ENCODE data around the gene MYEOV.

MYEOV gene

DNA sequence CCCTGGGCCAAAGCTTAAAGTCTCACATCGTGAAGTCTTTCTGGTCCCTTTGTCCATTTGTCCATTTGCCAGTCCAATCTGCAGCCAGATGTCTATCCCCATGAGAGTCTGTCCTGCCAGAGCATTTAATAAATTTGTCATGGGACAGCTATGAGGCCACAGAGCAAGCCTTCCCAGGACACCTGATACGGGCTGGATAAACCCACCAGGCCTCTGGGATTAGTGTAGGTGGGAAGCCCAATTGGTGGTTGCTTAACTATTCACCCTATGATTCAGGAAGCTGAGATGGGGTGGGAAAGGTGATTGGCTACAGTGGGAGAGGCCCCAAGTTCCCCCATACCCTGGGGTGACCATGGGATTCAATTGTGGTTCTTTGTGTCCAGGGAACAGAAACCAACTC lies 39.9 kb downstream of the MYEOV start:
- TF ChIP-seq, protein P1, sequence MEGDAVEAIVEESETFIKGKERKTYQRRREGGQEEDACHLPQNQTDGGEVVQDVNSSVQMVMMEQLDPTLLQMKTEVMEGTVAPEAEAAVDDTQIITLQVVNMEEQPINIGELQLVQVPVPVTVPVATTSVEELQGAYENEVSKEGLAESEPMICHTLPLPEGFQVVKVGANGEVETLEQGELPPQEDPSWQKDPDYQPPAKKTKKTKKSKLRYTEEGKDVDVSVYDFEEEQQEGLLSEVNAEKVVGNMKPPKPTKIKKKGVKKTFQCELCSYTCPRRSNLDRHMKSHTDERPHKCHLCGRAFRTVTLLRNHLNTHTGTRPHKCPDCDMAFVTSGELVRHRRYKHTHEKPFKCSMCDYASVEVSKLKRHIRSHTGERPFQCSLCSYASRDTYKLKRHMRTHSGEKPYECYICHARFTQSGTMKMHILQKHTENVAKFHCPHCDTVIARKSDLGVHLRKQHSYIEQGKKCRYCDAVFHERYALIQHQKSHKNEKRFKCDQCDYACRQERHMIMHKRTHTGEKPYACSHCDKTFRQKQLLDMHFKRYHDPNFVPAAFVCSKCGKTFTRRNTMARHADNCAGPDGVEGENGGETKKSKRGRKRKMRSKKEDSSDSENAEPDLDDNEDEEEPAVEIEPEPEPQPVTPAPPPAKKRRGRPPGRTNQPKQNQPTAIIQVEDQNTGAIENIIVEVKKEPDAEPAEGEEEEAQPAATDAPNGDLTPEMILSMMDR (IDR thresholded peaks at IDR 0.05; ENCODE audit: borderline replicate concordance, insufficient read depth, low read depth, low read length): no peak
- H3K4me3 ChIP-seq (ENCODE audit: low read depth, low read length): no peak overlapping the region

DNA sequence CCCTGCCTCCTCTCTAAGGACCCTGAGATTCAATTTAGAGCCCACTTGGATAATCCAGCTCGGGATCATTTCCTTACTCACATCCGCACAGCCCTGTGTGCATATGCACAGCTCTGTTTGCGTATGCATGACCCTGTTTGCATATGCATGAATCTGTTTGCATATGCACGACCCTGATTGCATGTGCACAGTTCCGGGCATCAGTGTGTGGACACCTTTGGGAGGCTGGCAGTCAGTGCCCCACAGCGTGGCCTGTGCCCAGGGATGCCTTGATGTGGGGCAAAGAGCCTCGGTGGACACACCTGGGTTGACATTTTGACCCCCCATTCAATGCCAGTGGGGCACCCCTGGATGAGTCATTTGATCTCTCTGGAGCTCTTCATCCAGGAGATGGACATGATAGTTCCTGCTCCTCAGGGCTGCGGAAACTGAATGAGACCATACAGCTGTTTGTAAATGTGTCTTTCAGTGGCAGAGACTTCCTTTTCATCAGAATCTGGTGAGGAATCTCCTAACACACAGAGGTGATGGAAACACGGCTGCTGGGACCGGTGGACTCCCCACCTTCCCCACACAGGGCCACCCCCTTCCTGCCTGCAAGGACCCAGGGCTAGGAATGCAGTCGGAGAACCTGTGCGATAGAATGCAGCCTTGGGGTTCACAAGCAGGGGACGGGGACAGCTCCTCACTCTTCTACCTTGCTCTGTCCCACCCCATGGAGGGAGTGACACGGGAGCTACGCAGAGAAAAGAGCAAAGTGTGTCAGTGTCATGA lies 41.2 kb downstream of the MYEOV start:
- TF ChIP-seq, protein P1 (IDR thresholded peaks at IDR 0.05; ENCODE audit: borderline replicate concordance, insufficient read depth, low read depth, low read length): no peak
- H3K4me3 ChIP-seq (ENCODE audit: low read depth, low read length): no peak overlapping the region

DNA sequence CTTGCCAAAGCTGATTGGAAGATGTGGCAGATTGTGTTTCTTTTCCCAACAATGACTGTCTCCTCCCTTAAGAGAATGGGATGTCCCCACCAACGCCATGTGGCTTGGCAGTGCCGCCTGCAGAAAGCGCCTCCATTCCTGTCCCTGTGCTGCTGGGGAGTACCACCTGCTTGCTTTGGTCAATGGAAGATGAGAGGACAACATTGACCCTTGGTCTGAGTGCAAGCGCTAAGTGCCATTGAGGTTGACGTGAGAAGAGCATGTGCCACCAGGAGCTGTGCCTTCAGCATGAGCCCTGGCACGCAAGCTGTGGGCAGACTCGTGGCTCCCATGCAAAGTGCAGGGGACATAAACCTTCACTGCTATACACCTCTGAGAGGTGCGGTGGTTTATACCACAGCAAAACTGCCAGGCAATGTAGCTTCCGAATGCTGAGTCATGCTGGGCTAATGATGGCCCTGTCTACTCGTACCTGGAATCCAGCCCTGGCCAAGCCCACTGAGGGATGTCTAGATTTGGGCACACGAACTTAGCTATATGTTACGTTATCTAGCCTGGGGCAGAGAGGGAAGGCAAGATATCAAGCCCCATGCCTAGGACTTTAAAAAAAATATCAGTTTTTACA lies 41.9 kb downstream of the MYEOV start:
- H3K4me3 ChIP-seq (ENCODE audit: low read depth, low read length): no peak overlapping the region
- TF ChIP-seq, protein P1 (IDR thresholded peaks at IDR 0.05; ENCODE audit: borderline replicate concordance, insufficient read depth, low read depth, low read length): no peak

DNA sequence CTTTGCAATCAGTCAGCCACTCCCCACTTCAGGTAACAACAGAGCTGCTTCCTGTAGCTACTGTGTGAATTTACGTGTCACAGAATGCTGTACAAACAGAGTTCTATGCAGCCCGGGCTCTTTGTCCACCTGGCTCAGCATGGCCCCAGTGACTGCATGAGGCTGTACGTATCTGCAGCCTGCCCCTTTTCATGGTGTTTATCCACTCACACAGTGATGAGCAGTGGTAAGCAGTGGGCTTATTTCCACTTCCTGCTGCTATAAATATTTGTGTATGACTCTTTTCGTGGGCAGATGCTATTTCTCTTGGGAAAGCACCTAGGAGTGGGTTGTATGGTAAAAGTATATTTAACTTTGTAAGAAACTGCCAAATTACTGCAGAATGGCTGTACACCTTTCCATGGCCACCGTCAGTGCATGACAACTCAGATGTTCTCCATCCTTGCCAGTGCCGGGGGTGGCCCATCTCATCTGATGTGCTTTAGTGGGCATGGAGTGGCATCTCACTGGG lies 43.3 kb downstream of the MYEOV start:
- TF ChIP-seq, protein P1 (IDR thresholded peaks at IDR 0.05; ENCODE audit: borderline replicate concordance, insufficient read depth, low read depth, low read length): no peak
- no peak overlapping the region for H3K4me3 ChIP-seq (ENCODE audit: low read depth, low read length)

DNA sequence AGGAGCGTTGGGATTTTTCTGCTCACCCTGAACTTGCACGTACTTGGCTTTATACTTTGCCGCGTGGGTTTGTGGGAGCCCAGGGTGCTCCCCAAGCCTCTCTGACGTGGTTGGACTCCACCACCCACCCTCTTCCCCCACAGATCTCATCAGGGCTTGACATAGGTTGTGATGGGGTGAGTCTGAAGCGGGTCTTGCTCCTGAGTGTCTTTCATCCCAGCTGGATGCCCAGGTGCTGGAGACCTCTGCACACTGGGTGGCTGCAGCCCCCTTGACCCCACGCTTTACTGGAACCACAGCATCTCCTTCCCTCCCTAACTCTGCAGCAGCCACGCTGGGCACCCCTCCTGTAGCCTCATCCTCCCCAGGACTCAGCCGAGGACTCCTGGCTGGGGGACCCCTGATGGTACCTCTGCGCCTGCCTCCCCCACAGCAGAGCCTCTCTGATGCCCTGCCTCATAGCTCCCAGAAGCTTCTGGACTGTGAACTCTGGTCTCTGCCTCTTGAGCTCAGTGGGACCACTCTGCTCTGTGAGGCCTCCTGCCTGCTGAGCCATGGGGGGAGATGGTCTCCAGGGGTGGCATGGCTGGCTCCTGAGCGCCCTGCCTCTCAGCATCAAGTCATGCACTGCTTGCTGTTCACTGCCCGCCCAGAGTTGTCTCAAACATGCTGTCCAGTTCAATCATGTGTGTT lies 45.2 kb downstream of the MYEOV start:
- H3K4me3 ChIP-seq (ENCODE audit: low read depth, low read length): no peak overlapping the region
- TF ChIP-seq, protein P1 (IDR thresholded peaks at IDR 0.05; ENCODE audit: borderline replicate concordance, insufficient read depth, low read depth, low read length): no peak

DNA sequence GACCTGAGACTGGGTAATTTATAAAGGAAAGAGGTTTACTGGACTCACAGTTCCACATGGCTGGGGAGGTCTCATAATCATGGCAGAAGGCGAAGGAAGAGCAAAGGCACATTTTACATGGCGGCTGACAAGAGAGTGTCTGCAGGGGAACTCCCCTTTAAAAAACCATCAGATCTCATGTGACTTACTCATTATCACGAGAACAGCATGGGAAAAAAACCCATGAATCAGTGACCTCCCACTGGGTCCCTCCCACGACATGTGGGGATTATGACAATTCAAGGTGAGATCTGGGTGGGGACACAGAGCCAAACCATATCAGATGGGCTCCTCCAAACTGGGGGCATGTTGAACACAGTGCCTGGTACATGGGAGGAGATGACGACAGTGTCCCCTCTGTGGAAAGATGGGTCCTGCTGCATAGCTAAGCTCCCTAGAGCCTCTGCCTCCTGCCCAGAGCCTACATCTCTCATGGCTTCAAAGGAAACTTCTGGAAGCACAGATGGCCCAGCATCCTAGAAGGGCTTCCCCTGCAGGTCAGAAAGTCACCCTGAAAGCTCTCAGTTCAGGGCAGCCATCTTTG lies 46.1 kb downstream of the MYEOV start:
- H3K4me3 ChIP-seq (ENCODE audit: low read depth, low read length): no peak overlapping the region
- TF ChIP-seq, protein P1 (IDR thresholded peaks at IDR 0.05; ENCODE audit: borderline replicate concordance, insufficient read depth, low read depth, low read length): no peak

Measured in GM12875 (cell line).